GM21528 (cell line): ENCODE measurements around the gene ALDH1B1.
"Not testable (repeated sequence)": the region's sequence is repeated elsewhere in the genome, so short reads cannot be mapped to it uniquely, and the experiment has no call there.

Source experiments
- ATAC-seq: cut with Tn5 transposase; IDR thresholded peaks from one replicate; pipeline ENCODE4 v1.9.1; 2021; ENCODE audit warnings: mild to moderate bottlenecking, moderate library complexity; ENCODE audit not compliant: unreplicated experiment, low FRiP score

The ALDH1B1 gene

DNA sequence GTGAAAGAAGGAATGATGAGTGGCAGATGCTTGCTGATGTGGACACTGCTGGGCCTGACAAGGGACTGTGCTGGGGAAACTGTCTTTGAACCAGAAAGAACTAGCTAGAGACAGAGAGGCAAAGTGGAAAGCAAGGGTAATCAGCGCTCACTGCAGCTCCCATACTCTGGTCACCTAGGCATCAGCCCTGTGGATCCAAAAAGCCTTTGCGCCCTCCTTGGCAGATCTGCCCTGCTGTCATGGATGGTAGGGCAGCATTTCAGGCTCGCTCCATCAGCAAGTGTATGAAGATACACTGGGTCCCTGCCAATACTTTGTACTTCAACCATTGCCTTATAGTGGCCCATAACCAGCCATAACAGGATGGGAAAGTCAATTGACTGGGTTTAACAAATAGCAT is 6.6 kb upstream of the ALDH1B1 start:
- ATAC-seq = no peak

DNA sequence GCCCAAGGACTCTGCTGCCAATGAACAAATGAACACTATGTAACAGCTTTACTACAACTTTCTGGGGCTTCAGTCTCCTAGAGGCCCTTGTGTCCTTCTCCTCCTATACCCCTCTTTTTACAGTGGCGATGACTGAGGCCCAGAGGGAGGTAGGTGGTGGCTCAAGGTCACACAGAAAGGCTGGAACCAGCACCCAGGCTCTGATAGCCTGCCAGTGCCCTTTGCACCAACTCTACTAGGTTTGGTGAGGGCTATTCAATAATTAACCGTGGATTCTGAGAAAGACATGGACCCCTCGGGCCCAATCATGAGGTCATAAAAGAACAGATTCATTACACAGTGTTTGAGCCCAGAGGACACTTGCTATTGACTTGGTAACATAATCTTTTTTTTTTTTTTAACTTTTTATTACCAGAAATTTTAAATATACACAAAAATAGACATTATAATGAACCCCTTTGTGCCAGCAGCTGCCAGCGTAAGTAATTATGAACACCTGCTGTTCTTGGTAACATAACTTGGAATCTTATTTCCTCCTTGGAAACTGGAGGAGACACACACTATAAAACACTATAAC is 6.1 kb upstream of the ALDH1B1 start:
- ATAC-seq = no peak

DNA sequence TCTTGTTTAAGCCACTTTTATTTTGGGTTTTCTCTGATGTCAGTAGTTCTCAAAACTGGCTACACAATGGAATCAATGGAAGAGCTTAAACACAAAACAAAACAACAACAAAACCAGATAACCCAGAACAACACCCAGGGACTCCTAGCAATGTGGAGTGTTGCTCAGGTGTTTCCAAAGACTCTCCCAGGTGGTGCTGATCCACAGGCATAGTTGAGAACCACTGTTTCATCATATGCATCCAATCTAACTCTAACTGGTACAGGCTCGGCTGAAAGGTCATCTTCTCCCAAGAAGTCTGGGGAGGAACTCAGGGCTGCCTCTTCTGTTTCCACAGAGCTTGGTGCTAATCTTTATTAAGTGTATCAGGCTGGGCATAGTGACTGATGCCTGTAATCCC is 5.4 kb upstream of the ALDH1B1 start:
- ATAC-seq = no peak

- no peak for ATAC-seq
Measured at GRCh38 chr9:38387751-38388150, 4.8 kb upstream of the ALDH1B1 start.

DNA sequence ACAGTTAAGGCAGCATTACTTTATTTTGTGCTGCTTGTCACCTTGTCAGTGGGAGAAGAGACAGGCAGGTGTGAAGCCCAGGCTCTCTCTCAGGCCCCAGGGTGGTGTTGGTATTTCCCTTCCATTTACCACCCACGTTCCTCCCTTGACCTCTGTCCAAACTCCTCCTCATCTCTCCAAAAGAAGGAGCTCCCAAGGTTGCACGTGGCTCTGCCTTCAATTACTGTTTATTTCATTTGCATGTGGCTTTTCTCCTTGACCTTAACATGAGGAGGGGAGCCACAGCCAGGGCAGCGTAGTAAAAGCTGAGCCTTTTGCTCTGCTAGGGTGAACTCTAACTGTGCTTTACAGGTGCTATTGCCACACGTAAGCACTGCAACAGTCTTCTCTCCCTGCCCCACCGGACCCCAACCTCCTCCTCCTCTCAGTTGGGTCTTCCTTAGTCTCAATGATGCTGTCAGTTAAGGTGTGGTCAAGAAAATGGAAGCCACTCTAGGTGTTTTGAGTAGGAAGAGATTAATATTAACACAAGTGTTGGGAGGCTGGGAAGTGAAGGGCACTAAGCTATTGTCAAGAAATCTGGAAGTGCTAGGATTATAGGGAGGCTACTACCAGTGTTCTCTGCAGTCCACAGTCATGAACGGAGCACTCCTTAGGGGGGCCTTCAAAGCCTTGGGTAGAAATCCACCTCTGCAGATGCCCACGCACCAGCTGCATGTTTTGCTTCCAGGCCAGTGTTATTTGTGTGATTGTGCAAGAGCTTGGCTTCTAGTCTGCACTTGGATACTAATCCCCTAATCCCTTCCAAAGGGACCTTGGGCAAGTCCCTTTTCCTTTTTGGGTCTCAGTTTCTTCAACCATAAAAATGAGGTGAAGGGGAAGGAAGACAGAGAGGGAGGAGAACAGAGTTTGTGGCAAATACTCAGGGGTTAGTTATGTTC is 3.9 kb upstream of the ALDH1B1 start:
- no peak for ATAC-seq

DNA sequence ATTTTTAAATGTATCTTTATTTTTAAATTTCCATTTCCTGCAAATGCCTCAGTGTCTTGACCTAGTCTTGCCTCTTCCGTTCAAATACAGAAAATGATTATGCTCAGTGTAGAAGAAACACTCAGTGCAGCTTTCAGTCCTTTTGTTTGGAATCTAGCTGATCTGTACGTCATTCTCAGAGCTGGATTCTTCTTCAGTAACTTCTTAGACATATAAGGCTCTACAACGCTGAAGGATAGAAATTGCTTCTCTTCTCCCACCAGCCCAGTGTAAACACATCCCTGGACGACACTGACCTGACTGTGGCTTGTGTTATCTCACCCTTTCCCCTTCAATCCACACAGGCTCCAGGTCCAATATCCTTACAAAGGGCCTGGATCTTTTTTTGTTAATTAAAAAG is 3.2 kb upstream of the ALDH1B1 start:
- no peak for ATAC-seq

GRCh38 chr9:38390442-38390841 is 2.1 kb upstream of the ALDH1B1 start:
- ATAC-seq = no peak

- ATAC-seq = no peak
Measured at GRCh38 chr9:38390851-38391250, 1.7 kb upstream of the ALDH1B1 start.

DNA sequence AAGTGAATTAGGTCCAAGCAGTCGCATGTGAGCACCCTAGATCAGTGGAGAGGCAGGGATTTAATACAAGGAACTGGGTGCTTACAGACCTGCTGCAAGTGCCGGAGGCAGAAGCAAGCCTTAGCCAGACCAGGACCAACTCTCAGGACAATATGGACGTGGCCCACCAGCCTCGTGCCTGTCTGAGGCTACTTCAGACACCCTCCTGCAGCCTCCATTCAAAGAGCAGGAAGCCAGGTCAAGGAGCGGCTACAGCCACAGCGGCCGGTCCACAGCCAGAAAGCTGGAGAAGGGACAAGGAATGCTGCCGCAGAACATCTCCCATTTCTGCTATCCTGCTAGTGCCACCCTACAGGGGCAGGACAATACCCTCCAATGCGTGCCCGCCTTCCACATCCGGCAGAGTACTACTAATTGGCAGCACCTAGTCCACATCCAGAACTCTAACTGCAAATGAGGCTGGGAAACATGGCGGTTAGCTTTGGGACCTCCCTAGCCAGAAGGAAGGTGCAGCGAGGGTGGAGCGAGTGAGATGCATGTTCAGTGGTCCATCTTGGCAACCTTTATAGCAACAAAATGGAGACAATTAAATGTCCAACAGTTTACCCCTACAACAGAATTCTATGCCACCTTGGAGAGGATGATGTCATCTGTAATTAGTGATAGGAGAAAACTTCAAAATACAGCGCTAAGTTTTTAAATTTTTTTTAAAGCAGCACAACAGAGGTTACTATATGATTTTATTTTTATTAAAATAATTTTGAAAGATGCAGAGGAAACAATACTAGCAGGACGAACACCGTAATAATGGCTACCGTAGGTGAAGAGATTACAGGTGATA is 1.0 kb upstream of the ALDH1B1 start:
- no peak for ATAC-seq

DNA sequence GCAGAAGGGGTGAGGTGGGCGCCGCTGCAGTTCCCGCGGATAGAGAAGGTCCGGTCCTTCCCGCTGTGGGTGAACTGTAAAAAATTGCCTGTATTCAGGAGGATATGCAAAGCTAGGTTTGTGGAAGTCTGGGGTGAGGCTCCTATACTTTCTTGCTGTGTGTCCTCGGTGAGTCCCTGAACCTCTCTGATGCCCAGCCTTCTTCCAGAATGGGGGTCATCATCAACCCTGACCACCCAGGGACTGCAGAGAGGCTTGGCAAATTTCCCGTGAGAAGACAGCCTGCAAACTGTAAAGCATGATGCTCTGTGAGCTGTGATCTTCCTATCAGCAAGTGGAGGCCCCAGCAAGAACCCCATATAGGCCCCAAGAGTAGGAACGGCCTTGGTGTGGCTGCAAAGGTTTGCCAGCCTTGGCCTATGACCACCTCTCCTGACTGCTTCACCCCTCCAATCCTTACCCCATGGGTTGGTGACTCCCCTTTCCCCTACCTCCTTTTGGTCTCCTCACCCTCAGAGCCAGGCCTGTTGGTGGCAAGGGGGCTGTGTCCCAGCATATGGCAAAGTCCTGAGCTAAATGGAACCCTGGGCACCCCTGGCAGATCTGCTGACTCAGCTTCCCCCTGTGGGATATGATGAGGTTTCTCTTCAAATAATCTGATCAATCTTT is 760 bp downstream of the ALDH1B1 start:
- ATAC-seq = peak; percentile 6

DNA sequence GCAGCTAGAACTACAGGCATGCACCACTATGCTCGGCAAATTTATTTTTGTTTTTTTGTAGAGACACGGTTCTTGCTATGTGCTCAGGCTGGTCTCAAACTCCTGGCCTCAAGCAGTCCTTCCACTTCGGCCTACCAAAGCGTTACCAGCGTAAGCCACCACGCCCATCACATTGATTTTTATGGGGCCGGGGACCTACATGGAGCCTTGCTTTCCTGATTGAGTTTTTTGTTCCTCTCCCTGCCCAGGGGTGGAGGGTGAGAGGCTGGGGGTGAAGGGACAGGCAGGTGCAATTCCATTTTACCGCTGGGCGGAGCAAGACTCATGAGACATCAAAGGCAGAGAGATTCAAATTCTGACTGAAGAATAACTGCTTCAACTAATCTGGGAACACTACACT is 1.9 kb downstream of the ALDH1B1 start:
- no peak for ATAC-seq

- no peak for ATAC-seq
Measured at GRCh38 chr9:38395653-38396370, 3.3 kb downstream of the ALDH1B1 start.

DNA sequence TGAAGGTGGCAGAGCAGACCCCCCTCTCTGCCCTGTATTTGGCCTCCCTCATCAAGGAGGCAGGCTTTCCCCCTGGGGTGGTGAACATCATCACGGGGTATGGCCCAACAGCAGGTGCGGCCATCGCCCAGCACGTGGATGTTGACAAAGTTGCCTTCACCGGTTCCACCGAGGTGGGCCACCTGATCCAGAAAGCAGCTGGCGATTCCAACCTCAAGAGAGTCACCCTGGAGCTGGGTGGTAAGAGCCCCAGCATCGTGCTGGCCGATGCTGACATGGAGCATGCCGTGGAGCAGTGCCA is 3.8 kb downstream of the ALDH1B1 start:
- no peak for ATAC-seq

GRCh38 chr9:38399191-38399590 is 6.7 kb downstream of the ALDH1B1 start:
- ATAC-seq = not testable (repeated sequence)

DNA sequence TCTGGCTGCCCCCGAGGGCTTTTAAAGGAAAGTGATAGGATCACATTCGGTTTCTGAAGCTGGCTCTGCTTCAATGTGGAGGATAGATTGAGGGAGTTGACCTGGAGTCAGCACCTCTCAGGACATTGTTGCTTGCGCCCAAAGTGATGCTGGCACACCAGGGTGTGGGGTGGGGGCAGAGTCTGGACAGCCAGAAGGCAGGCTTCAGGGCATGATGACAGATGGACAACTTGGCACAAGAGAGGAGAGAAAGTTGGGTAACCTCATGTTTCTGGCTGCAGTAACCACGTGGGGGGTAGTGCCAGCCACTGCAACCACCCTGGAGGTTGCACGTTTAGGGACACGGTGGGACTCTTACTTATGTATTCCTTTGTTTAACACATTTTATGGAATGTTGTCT is 9.5 kb downstream of the ALDH1B1 start:
- ATAC-seq = no peak

- no peak for ATAC-seq
Measured at GRCh38 chr9:38404314-38404713, 11.8 kb downstream of the ALDH1B1 start.

- no peak for ATAC-seq
Measured at GRCh38 chr9:38405785-38406184, 13.3 kb downstream of the ALDH1B1 start.

GRCh38 chr9:38406476-38407186 is 14.1 kb downstream of the ALDH1B1 start:
- no peak for ATAC-seq

GRCh38 chr9:38408719-38409118 is 16.2 kb downstream of the ALDH1B1 start:
- ATAC-seq = no peak

- no peak for ATAC-seq
Measured at GRCh38 chr9:38412751-38413150, 20.2 kb downstream of the ALDH1B1 start.
